HG03196 (cell line): ENCODE measurements around the gene MAGI2.
"Not testable (repeated sequence)": the region's sequence is repeated elsewhere in the genome, so short reads cannot be mapped to it uniquely, and the experiment has no call there.

Experiments
- ATAC-seq: cut with Tn5 transposase; IDR thresholded peaks from one replicate; pipeline ENCODE4 v1.9.1; 2021; ENCODE audit not compliant: unreplicated experiment

MAGI2 gene

DNA sequence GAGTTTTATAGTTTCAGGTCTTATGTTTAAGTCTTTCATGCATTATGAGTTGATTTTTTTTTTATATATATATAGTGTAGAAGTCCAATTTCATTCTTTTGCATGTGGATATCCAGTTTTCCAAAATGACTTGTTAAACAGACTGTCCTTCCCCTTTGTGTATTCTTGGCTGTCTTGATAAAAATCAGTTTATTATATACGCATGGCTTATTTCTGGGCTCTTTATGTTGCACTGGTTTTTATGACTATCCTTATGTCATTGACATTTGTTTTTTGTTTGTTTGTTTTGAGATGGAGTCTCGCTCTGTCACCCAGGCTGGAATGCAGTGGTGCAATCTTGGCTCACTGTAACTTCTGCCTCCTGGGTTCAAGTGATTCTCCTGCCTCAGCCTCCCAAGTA, 485.9 kb downstream of the MAGI2 start:
- not testable (repeated sequence) for ATAC-seq

DNA sequence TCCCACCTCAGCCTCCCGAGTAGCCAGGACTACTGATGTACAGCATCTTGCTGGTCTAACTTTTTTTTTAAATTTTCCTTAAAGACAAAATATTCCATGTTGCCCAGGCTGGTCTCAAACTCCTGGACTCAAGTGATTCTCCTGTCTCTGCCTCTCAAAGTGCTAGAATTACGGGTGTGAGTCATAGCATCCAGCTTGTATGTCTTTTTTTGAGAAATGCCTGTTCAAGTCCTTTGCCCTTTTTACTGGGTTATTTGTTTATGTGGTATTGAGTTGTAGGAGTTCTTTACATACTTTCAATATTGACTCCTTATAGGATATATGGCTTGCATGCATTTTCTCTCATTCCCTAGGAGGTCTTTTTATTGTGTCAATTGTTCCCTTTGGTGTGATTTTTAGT, 486.4 kb downstream of the MAGI2 start:
- no peak for ATAC-seq

DNA sequence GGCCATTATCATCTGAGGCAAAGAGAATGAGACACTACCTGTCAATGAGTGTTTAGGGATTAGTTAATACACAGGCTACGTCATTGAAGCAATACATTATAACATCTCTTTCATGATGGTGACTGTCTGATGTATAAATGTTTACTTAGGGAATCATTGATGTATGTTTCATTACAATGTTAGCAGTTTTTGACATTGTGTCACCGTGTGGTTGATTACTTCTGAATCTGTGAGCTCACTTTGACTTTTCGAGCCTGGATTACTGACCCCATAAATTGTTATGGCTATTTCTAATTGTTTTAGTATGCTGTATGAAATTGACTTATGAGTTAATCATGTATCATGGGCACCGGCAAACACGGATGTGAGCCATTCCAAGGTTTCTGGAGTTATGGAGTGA, 494.0 kb downstream of the MAGI2 start:
- ATAC-seq: no peak

DNA sequence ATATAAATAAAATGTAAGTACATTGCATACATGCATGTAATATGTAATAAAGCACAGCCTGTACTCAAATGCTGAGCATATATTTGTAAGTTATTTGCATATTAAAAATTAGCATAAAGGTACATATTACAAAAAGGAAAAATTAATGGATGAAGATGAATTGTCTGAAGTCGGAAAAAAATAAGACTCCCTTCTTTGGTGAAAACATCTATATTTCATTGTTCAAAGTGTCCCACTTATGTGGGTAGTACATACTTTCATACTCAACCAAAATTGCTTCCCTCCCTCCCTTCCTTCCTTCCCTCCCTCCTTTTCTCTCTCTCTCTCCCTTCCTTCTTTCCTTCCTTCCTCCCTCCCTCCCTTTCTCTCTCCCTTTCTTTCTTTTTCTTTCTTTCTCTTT, 498.1 kb downstream of the MAGI2 start:
- no peak for ATAC-seq

DNA sequence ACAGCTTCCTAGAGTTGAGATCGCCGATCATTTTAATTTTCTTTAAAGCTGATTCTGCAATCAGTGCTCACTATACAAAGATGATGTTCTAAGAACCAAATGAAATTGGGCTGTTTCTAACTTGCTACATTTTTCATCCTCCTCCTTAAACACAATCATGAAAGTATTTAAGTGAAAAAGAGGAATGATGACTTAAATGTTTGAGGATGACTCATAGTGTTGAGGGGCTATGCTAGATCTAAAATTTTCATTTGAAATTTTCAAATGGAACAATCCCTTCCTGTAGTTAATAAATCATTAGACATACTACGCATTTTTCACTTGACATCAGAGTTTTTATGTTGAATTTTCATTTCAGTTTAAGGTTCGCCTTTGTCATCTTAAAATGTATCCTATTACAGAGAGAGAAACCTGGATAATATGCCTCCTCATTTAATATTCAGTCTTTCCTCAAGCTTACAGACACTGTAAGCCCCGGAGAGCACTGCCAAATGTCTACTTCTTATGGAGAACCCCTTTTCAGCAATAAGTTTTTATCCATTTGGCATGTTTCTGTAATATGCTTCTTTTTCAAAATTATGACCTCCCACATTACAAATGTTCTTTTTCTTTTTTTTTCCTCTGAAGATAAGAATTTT, 499.6 kb downstream of the MAGI2 start:
- ATAC-seq: no peak

DNA sequence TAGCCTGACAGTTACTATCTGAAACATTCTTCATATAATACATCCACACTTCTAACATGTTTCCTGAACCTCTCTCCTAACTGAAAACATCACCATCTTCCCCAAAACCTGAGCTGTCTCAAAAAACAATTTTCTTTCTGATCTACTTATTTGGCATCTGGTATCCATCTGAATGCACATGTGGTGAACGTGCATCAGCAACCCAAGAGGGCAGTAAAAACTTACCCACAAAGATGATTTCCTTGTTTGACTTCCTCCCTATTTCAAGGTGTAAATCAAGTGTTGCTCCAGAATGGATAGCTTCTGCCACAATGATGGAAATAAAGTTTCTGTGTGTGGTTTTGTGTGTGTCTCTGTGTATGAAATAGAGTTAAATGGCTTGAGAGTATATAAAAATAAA, 500.4 kb downstream of the MAGI2 start:
- no peak for ATAC-seq

DNA sequence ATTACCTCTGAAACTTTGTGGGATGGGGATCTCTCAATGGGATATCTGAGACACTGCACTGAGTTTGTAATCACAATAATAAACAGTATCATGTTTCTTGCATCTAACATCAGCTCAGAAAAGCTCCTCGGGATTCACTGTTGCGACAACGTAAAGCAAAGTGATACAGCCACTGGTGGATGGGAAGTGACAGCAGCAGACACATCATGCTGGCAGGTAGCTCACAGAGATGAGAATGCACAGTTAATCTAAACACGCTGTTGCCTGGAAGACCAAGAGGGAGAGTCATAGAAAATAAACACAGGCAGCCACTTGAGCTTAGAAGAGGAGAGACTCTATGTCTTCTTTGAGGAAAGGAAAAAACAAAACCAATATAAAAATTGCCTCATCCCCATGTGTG, 513.8 kb downstream of the MAGI2 start:
- ATAC-seq: no peak

DNA sequence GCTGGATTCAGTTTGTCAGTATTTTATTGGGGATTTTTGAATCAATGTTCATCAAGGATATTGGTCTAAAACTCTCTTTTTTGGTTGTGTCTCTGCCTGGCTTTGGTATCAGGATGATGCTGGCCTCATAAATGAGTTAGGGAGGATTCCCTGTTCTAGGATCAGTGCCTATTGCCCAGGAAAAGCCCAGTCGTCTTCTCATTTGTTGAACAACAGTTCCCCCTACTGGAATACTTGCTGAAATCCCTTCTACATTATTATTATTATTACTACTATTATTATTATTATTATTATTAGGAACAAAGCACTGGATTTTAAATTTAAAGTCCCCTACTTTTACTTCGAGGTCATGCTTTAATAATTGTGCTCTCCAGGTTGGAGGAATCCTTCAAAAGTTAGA, 528.9 kb downstream of the MAGI2 start:
- no peak for ATAC-seq

DNA sequence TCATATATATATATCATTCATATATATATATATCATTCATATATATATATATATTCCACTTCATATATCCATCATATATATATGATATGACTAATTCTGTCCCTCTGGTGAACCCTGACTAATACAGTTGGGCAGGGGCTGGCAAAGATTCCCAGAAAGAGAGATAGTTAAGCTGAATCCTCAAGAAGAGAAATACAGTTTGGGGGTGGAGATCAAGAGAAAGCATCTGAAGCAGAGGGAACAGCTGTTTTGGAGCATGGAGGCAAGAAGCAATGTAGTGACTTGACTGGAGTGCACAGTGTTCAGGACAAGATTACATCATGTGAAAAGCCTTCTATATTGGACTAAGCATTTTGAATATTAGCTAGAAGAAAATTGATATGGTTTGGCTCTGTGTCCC, 540.7 kb downstream of the MAGI2 start:
- ATAC-seq: no peak

DNA sequence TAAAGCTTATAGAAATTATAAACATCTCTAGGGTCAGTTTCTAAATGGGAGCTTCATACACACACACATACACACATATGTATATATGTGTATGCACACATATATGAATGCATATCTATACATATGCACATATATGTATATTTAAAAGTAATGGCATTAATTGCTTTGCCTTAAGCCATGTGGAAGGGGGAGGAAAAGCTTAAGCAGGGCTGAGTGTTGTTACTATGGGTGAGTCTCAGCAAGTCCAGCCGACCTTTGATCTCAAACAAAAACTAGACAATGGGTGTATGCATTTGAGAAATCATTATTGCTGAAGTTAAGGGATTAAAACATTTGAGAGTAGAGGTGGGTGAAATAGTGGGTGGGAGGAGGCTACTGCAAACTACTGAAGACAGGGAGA, 546.7 kb downstream of the MAGI2 start:
- ATAC-seq: no peak

DNA sequence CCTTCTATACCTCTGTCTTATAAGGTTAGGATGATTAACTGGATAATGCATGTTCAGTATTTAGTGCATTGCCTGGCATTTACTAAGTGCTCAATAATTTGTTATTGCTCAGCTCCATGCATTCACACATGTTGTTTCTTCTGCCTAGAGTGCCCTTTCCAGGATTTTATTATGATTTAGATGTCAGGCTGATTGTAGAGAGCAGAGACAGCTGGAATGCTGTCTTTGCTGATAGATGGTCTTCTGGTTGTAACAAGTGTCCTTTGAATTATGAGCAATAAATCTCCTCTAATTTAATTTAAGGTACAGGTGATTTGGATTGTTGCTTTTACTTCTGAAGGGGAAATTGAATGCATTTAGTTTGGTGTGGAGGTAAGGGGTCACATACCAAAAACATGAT, 548.0 kb downstream of the MAGI2 start:
- no peak for ATAC-seq

DNA sequence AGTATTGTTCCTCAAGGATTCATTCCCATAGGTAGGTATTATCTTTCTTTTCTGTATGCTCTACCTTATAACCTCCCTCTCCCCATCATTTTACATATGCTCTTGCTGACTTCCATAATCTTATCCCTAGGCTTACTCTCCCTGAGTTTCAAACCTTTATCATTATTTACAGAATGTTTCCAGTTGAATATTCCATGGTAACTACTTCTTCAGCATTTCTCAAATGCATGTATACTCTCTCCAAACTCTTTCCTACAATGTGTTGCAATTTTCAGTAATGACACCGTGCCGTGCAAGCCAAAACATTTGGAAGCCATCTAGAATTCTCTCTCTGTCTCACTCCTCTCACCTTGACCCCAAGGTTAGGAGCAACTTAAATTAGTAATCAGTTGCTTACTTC, 548.5 kb downstream of the MAGI2 start:
- no peak for ATAC-seq

DNA sequence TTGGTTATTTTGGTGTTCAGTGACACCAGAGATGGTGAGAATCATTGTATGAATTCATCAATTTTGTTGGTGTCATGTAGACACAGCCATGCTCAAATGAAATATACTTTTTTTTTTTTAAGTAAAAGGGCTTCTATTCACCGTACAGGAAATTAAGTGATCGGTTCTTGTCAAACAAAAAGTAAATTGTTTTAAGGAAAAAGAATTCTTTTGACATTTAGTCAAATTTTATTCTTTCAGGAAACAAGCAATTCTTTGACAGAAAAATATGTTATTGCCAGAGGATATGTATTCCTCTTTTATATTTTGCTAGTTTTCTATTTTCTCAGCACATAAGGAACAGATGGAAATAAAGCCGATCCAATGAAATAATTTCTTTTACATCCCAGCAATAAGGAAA, 551.9 kb downstream of the MAGI2 start:
- no peak for ATAC-seq

DNA sequence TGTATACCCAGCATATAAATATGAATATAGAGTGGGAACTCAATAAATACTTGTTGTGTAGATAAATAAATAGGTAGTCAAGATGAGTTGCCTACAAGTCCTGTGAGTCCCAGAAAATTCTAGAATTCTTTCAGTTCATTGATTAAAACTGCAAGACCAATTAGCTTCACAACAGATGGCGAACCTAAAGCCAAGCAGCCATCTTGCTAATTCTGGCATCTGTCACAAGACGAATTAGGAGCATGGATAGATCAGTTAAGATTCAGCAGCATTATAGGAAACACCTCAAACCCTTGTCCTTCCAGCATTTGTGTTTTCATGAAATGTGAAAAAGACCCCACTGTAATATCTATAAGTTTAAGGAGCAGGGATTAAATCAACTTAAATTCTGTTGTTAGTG, 552.7 kb downstream of the MAGI2 start:
- no peak for ATAC-seq

DNA sequence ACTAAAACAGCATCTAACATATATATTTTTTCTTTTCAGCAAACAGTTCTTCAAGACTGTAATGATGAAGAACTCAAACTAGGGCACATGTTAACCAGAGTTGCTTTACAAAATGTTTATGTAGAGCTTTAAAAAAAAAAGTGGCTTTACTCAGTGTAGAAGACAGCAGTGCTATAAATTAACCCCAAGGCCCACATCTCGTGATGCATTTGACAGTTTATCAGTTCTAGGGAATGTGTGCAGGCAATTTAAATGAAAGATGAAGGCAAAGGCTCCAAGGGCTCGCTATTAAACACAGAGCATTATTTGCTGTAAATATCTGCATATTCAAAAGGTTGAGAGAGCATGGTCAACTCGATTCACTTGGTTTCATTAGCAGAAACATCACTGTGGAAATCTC, 558.1 kb downstream of the MAGI2 start:
- ATAC-seq: no peak

DNA sequence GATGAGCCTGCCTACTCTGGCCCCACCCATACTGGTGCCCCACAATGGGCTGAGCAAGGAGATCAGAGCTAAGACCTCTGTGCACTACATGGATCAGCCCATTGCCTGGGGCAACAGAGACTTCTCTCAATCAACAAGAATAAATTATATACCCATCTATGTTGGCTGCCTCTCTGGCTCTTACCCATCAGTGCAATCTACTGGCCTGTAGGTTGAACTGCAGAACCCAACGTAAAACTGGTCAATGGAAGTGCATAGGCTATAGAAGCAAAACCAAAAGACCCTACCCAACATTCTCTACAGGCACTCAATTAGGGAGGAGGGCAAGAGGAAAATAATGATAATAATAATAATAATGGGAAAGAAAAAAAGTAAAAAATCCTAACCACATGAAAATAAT, 574.3 kb downstream of the MAGI2 start:
- no peak for ATAC-seq

DNA sequence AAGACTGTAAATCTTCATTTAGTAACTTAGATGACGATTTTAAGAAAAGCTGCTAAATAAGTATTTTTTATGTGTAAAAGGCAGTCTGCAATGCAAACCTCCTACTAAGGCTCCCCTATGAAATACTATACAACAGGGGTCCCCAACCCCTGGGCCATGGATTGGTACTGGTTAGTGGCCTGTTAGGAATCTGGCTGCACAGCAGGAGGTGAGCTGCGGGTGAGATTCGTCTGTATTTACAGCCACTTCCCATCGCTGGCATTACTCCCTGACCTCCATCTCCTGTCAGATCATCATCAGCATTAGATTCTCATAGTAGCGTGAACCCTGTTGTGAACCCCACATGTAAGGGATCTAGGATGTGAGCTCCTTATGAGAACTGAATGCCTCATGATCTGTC, 580.4 kb downstream of the MAGI2 start:
- ATAC-seq: no peak

DNA sequence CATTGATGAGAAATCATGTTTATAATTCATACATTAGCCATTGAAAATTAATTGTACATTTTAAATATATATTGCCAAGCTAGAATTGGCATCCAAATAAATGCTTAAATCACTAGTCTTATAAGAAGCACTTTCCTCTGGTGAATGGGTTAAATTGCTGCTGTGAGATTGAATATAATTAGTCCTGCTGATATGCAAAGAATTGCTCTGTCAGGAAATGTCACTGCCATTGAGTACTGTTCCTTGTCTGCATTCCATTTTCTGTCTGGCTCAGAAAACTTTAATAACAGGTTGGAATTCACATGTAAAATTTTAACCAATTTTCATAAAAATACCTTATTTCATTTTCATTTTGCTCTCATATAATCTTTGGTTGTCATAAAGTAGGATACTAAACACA, 589.1 kb downstream of the MAGI2 start:
- no peak for ATAC-seq

DNA sequence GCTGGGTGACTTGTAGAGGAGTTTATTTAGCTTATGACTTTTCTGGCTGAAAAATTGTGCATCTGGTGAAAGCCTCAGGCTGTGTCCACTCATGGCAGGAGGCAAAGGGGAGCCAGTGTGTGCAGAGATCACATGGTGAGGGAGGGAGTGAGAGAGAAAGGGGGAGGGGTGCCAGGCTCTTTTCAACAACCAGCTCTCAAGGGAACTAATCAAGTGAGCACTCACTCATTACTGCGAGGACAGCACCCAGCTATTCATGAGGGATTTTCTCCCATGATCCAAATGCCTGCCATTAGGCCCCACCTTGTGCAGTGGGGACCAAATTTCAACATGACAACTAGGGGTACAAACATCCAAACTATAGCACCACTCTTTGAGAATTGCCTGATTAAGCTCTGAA, 590.2 kb downstream of the MAGI2 start:
- no peak for ATAC-seq

DNA sequence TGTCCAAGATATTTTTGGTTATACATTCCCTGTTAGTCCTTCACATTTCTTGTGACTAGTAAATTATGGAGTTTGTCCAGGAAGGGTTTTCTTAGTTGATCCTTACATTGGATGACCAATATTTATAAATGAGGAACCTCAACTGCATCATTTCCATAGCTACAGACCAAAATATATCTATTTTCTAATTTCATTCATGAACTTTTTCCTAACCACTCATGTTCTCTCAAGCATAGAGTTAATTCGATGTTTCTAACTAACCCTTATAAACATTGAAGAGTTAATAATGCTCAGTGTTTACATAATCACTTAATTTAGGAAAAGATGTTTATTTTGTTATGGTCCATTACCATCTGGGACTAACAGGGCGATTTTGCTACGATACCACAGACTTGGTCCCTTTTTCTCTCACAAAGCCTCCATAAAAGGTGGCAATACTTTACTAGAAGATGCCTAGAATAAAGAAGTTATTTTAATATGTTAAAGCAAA, 591.0 kb downstream of the MAGI2 start:
- no peak for ATAC-seq

DNA sequence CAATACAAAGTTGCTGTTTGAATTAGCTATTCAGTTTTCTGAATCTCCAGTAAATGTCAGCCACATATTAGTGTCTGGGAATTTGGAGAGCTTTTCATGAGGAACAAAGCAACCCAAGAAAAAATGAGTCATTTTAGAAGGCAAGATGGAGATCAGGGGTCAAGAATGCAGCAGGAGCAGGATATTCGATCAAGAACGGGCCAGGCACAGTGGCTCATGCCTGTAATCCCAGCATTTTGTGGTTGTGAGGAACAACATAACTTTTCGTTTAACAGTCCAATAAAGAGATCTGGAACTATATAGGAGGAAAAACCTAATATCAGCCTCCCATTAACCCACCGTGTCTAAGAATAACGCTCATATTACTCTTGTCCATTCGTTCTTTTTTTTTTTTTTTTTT, 600.5 kb downstream of the MAGI2 start:
- no peak for ATAC-seq

DNA sequence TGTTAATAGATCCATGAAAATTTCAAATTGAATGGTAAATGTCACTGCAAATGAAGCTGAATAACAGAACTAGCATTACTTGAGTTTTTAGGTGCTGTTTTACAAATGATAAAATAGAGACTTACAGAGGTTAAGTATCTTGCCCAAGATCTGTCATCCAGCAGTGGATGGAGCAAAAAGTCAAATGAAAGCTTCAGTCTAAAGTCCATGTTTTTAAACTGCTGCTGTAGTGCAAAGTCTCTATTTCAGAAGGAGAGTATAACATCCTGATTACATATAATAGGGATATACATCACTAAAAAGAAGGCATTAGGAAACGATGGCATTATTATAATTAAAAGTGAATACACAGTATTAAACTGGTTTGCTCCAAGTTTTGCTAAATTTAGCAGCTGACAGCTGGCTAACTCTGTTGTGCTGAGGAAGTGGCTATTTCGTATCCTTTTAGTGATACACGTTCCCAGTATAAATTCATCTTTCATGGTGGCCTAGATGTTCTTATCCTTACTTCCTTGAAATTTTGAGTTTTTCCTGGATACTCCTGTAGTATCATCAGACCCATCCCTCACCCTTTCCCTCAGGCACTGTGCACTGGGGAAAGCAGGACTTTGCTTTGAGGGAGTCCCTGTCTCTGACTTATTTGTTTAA, 603.2 kb downstream of the MAGI2 start:
- no peak for ATAC-seq

DNA sequence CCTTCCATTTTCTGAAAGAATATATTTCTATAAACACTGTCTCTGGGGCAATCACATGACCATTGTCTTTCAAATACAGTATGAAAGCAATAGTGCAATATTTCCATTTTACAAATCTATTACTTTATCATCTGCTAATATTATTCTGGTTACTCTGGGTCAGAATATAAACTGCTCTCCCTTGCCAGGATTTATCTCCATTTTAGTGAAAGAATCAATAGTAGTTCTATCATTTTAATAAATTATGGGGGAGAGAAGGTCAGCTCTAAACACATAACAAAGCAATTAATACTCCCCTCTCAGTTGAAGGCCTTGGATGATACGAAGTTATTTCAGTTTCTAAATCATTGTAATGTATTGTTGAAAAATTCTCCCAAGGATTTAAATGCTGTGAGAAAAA, 608.3 kb downstream of the MAGI2 start:
- no peak for ATAC-seq
